Left forelimb (tissue), 1 donor: ENCODE results near the gene GLYATL3.
A peak's percentile ranks its signal among the peaks of the same experiment; 100 is the strongest.

Experiments used
- DNase-seq: peaks from one replicate; pipeline ENCODE4 v3.0.0-alpha.2; 2018; ENCODE audit warnings: low spot score

The GLYATL3 gene

DNA sequence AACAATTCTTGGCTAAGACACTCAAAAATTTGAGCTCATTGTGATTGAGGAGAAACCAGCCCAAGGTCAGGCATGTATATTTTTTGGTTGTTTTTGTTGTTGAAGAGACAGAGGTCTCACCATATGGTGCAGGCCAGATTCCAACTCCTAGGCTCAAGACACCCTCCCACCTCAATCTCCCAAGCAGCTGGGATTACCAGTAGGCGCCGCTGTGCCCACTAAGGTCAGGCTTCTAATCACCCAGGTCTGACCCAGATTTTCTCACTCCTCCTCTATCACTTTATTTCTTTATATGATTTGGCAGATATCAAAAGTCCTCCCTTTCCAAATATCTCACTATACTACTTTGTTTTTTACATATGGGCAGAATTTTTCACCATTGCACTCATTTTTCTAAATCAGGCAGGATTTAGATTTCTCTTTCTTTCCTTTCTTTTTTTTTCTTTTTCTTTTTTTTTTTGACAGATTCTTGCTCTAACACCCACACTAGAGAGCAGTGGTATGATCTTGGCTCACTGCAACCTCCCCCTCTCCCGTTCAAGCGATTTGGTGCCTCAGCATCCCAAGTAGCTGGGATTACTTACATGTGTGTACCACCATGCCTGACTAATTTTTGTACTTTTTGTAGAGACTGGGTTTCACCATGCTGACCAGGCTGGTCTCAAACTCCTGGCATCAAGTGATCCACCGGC, 49.0 kb downstream of the GLYATL3 start:
- DNase-seq: no peak

DNA sequence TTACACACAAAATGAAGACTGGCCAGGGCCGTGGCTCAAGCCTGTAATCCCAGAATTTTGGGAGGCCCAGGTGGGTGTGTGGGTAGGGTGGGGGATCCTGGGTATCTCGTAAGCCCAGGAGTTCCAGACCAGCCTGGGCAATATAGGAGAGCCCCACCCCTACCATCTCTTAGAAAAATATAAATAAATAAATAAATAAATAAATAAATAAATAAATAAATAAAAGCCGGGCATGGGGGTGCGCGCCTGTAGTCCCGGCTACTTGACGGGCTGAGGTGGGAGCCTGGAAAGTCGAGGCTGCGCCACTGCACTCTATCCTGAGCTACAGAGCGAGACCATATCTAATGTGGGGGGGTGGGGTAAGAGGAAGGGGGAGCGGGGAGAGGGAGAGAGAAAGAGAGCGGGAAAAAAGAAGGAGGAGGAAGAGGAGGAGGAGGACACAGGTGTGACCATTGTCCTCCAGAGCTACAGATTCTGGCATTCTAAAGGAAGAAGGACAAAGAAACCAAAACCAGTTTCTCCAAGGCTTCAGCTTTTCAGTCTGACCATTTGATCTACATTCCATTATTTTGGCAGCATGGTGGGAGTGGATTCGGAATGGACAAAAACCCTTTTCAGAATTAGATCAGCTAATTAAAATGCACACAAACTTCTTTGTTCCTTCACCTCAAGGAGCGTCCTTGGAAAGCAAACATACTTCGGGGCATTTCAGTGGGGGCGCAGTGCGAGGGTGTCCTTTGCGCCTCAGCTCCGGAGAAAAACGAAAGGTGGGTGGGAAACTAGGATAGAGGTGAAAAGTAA, 50.2 kb downstream of the GLYATL3 start:
- no peak for DNase-seq

DNA sequence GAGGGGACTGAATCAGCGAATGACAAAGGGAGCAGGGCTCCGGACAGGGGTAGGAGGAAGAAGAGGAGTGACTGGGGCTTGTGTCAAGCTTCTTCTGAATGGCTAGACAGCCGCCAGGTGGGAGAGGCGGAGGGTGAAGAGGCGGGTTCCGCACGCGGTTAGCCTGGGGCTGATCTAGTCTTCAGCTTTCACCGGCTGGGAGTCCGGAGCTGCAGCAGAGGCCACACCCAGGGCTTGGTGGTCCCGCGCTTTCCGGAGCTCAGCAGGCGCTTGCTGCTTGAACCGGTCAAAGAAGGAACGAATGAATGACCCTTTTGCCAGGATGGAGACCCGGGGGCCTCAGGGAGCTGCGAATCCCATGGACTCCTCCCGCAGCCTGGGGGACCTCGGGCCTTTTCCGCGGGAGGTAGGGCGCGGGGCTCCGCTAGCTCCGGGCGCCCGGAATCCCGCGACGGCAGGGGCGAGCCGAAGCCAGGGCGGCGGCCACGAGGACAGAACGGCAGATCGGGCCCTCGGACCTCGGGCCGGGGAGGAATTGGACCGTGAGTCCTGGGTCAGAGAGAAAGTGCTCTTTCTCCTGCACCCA, 50.9 kb downstream of the GLYATL3 start, which contains the start of gene C6orf141:
Gene C6orf141, plus strand, starts transcription at position 177 of the 586 bp plus-strand sequence. Its CDS starts 125 bp downstream, at position 302.
- DNase-seq: peak; percentile 68

DNA sequence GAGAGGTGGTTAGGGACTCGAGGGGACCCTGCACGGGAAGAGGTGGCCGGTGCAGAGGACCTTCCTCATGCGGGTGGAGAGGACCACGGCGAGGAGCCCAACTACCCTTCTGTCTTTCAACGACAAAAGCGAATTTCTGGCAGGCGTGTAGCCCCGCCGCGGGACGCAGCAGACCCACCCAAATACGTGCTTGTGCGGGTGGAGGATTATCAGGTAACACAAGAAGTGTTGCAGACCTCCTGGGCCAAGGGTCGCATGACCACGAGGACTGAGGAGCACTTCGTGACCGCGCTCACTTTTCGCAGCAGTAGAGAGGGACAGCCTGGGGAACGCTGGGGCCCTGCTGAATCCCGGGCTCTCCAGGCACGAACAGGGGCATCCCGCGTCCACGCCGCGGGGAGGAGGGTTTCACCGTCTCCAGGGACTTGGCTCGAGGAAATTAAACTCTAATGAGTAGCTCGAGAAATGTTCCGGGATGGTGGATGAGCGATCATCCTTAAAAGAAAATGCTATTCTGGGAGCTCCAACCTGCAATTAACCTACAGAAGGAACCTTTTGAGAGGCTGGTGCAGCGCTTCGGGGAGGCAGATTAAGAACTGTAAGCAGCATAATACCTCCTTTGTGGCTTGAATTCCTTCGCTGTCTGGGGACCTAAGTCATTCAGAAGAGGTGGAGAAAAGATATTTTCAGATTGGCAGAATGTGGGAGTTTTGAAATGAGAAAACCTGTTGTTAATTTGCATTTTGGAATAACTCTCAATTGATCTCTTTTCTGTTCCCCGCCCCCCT, 51.5 kb downstream of the GLYATL3 start:
- DNase-seq: no peak

DNA sequence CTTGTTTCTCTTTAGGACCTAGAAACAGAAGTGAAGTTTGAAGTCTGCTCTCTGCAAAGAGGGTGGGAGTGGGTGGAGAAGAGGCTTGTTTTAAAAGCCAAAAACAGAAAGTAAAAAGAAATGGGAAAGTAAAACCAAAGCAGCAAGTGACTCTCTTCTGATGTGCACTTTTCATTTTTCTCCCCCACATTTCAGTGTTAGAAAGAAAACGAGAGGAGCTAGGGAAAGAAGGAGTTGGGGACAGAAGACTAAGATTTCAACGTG, 52.1 kb downstream of the GLYATL3 start:
- no peak for DNase-seq

DNA sequence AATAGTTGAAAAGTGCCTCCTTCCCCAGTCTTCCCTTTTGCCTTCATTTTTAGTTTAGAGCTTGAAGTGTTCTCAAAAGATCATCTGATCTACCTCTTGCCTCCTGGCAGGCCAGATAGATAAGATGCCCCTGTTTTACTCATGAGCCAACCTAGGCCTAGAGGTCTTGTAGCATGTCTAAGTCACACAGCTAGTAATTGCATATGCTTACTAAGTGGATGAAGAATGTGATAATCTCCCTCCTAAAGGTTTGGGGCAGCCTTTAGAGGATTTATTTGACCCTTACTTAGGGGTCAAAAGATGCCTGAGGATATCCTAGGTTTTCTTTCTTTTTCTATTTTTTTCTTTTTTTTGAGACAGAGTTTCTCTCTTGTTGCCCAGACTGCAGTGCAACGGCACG, 52.9 kb downstream of the GLYATL3 start:
- no peak for DNase-seq

DNA sequence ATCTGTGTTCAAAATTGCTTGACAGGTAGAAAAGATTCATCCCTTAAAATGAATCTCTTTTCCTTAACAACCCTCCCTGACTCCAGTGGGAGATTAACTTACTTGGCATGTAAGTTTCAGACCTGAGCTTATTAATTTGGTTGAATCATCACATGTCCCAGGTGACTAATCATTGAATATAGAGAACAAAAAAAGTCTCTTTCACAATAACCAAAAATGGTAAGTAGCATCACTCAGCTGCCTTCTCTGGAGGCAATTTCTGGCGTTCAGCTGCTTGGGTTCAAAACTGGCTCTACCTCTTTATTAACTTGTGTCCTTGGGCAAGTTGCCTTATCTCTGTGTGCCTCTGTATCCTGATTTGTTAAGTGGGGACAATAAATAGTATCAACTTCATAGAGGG, 53.7 kb downstream of the GLYATL3 start:
- DNase-seq: no peak

DNA sequence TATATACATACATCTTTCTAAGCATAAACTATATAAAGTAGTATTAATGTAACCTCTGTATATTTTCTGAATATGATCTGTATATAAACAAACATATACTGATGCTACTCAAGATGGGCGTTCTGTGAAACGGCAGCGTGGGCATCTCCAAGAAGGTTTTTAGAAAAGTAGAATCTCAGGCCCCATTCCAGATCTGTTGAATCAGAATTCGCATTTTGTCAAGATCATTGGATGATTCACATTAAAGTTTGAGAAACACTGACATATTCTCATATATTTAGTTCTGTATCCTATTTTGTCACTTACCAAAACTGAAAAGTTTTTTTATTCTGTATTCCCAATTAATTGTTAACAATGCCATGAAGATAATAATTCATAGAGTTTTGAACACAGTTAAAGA, 56.2 kb downstream of the GLYATL3 start:
- DNase-seq: no peak

DNA sequence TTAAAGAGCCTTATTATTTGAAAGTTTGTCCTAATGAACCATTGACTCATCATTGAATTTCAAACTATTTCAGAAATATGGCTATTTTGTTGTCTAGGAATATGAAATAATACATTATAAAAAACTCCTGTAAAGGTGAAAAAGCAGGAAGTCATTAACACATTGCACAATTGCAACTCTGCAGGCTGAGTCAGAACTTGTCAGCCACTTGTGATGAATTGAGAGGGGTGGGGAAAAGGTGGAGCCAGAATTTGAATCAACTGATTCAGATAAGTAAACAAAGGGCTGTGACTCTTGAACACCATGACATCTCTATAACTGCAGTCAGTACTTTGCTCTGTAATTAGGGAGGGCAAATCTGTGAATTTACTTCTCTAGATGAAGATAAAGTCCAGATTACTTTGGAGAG, 56.7 kb downstream of the GLYATL3 start:
- DNase-seq: no peak

DNA sequence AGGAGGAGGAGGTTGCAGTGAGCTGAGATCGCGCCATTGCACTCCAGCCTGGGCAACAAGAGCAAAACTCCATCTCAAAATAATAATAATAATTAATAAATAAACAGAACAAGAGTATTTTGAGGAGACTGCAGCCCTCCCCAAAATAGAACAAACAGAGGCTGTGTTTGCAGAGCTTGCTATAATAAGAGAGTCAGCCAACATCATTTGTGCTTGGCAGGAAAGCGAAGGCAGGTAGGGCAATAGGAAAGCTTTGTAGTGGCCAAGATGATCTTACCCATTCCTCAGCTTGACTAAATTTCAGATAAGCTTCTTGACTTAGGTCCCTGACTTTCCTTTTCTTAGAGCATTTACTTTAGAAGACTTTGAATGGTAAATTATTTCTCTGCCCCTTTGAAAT, 57.5 kb downstream of the GLYATL3 start:
- DNase-seq: no peak

DNA sequence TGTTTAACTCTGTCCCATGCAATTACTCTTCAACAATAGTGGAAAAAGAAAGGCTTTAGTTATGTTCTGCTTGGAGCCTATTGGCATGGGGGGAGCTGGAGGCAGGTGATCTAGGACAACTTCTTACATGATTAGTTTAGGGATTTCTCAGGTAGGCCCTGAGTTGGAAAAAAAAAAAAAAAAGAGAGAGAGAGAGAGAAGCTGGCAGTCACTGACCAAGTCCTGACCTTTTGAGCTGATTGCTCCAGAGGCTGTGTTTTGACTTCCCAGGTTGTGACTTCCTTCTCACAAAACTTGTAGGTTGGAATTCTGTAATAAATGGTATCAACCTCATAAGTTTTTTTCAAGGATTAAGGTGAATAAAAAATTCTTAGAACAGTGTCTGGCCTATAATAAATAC, 58.5 kb downstream of the GLYATL3 start:
- no peak for DNase-seq

DNA sequence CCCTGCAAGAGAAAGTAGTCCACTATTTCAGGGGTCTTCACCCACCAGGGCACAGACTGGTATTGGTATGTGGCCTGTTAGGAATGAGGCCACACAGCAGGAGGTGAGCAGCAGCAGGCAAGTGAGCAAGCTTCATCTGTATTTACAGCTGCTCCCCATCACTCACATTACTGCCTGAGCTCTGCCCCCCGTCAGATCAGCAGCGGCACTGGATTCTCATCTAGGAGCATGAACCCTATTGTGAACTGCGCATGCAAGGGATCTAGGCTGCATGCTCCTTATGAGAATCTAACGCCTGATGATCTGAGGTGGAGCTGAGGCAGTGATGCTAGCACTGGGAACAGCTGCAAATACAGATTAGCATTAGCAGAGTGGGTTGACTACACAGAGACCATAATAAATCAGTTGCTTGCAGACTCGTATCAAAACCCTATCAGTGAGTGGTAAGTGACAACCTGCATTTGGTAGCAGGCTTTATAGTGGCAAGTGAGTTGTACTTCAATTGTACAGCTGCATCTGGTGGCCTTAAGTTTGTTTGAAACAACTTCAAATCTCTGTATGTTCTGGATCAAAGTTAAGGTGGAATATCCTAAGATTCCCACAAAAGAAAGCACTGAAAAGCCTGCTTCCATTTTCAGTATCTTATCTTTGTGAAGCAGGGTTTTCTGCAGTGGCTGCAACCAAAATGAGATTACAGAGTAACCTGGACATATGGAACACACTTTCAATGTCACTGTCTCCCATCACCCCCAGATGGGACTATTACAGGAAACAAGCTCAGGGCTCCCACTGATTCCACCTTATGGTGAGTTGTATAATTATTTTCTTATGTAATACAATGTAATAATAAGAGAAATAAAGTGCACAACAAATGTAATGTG, 63.5 kb downstream of the GLYATL3 start:
- DNase-seq: no peak

DNA sequence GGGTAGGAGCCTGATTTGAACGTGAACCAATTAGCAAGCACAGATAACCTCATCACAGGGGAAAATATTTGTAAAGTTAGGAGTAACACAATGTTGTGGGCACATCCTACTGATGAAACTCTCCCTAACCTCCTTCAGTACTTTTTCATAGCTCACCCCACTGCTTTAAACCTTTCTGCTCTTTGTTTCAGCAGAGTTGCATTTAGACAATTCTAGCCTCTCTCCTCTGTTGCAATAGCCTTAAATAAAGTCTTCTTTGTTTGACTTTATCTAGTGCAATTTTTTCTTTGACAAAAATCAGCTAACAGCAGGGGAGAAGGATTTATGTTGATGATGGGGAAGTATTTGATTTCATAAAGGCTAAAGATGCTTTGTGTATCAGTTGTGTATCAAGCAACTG, 64.8 kb downstream of the GLYATL3 start:
- DNase-seq: no peak

DNA sequence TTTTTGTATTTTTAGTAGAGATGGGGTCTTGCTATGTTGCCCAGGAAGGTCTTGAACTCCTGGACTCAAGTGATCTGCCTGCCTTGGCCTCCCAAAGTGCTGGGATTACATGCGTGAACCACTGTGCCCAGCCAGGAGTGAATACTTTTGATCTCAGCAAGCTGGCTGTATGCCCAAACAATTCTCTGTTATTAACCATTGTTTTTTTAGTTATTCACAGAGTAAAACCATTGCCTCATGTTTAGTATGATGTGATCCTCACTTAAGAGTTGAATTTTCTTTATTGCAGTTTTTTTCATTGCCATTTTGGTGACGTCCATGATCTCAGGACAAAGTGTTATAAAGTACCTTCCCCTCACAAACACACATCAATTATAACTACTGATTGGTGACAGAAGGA, 65.5 kb downstream of the GLYATL3 start:
- DNase-seq: no peak

DNA sequence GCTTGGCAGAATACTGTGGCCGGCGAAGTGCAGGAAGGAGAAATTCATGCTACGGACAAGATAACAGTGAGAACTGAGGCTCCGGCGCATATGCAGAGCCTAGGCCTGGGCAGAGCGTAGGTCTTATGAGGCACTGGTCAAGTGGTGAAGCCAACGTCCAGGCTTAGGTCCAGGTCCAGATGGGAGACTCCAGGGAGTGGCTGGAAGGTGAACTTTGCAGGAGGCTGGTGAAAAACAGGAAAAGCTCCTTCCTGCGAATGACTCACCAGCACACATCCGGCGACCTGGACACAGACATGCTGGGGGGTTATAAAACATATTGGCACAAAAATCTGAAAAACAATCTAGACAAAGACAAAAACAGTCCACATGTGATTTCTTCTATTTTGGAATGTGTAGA, 66.1 kb downstream of the GLYATL3 start:
- no peak for DNase-seq

DNA sequence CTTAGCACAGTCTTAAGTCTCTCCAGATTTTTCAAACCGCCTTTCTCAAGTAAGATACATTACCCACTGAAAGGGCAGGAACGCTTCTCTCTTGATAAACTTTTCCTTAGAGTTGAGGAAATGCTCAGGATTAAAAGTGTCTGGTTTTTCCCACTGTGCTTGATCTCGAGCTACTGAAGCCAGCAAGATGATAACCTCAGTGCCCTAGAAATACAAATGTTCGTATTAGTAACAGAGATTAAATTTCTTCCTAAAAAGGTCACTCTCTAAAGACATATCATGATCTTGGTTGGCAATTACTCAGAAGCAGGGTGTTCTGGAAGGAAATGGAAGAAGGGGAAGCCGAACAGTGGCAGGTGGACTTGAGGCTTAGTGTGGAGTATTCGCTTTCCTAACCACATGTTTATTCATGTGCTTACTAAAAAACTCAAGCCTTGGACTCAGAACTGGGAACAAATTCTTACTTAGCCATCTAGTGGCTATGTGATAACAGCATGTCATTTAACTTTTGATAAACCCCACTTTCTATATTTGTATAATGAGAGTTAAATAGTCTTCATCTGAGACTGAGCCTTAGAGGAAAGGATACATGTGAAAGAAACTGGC, 70.9 kb downstream of the GLYATL3 start:
- no peak for DNase-seq

DNA sequence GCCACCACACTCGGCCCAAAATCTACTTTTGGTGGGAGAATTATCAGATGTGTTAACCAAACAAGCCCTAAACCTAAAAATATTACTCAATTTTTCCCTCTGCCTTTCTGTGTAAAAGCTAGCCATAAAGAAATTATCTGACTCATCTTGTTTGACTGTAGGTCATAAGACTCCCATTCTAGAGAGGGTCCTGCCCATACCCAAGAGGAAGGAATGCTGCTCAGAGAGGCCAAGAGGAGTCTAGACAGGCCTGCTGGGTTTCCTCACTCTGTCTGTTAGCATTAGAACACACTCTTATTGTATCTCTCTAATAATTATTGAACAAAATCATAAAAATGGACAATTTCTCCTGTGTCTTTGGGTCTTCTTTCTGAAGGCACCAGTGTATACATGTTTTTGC, 76.9 kb downstream of the GLYATL3 start:
- DNase-seq: no peak
